ENCODE data around the gene SLC39A9. TPM values are rescaled to one million over a fixed set of nuclear protein-coding genes. Genes with fewer than 3 reads are reported as not detected.
A peak's percentile ranks its signal among the peaks of the same experiment; 100 is the strongest.

SLC39A9 gene
- total and polyA plus RNA-seq, 2 of the 13 experiments (the other 11 are each of a cell fraction or from before 2014, with no cell fraction given) = 46.6 to 69.5 TPM

DNA sequence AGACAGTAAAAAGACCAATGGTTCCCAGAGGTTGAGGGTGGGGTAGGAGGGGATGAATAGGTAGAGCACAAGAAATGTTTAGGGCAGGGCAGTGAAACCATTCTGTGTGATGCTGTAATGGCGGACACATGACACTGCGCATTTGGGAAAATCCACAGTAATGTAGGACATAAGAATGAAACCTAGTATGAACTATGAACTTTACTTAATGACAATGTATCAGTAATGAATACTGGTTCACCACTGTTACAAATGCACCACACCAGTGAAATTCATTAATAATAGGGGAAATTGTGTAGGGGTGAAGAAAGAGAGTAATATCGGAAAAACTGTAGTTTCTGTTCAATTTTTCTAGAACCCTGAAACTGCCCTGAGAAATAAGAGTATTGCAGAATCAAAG lies 6.0 kb upstream of the SLC39A9 start:
- Histone ChIP-seq H4K20me1 (ENCODE audit: insufficient read depth, low read length) (peaks cover 53% of the 10 kb centered on the region), H3K27me3 (ENCODE audit: control insufficient read depth in 1 of 2, insufficient read depth in 2 of 2, low read length in 2 of 2) (no peaks in the 10 kb centered on the region; a peak in 1 of 5 replicates), H3K9me3 (ENCODE audit: low read length) (no peaks in the 10 kb centered on the region), H3K9ac (ENCODE audit: insufficient read depth, low read depth, low read length) (no peak overlapping the region), H2AFZ (ENCODE audit: low read length) (no peak overlapping the region), H3K4me1 (ENCODE audit: insufficient read depth, low read length) (peaks cover 68% of the 10 kb centered on the region), H3K4me3 (replicated peaks in 1 of 3; ENCODE audit: insufficient read depth in 1 of 3, low read depth in 2 of 3, low read length in 3 of 3) (no peak overlapping the region), H3K36me3 (replicated peaks in 1 of 2; ENCODE audit: control insufficient read depth in 1 of 2, insufficient read depth in 2 of 2, low read length in 2 of 2) (peaks cover 18 to 62% of the 10 kb centered on the region in 2 experiments; a peak in 4 of 5 replicates), H3K4me2 (ENCODE audit: low read depth, low read length) (peak overlapping the region; percentile 34; the same call in 1 of the 2 replicates), H3K79me2 (ENCODE audit: insufficient read depth, low read length) (peaks cover 95% of the 10 kb centered on the region), H3K27ac (ENCODE audit: extremely low read length, insufficient read depth, low read length) (no peak overlapping the region)
- DNase-seq (ENCODE audit: low spot score) (no peak), FAIRE-seq (no peak), ATAC-seq (no peak)
- 67% methylated on average over 3 of the region's 3 CpGs for WGBS (ENCODE audit: low lambda C conversion rate)
- intact Hi-C loops (cut with micrococcal nuclease; ENCODE audit: unreplicated experiment) (no loop called here), in situ Hi-C loops (cut with HindIII; ENCODE audit: extremely low pct_ligation_motif_present, low pct_unique_long_range_greater_than_20kb) (no loop called here)
- TF ChIP-seq KLF12 (CRISPR knock-in tag; IDR thresholded peaks at IDR 0.05; ENCODE audit: borderline replicate concordance) (no peak), NFATC3 (CRISPR knock-in tag; IDR thresholded peaks at IDR 0.05) (no peak), RFX5 (IDR thresholded peaks at IDR 0.05; ENCODE audit: low read depth, low read length) (no peak), KDM1A (CRISPR knock-in tag; IDR thresholded peaks at IDR 0.05) (no peak), PLRG1 (conservative IDR thresholded peaks at IDR 0.05) (no peak), RNF2 (conservative IDR thresholded peaks at IDR 0.05; ENCODE audit: low read depth) (no peak), ZKSCAN5 (CRISPR knock-in tag; IDR thresholded peaks at IDR 0.05) (no peak), ZNF790 (CRISPR knock-in tag; IDR thresholded peaks at IDR 0.05; ENCODE audit: borderline replicate concordance) (no peak), ZNF335 (CRISPR knock-in tag; IDR thresholded peaks at IDR 0.05) (no peak), ZFX (CRISPR knock-in tag; IDR thresholded peaks at IDR 0.05; ENCODE audit: low read depth) (no peak), ZNF644 (CRISPR knock-in tag; IDR thresholded peaks at IDR 0.05; ENCODE audit: low read depth) (no peak), ZNF557 (CRISPR knock-in tag; IDR thresholded peaks at IDR 0.05) (no peak)
- TF ChIP-seq, protein P1, sequence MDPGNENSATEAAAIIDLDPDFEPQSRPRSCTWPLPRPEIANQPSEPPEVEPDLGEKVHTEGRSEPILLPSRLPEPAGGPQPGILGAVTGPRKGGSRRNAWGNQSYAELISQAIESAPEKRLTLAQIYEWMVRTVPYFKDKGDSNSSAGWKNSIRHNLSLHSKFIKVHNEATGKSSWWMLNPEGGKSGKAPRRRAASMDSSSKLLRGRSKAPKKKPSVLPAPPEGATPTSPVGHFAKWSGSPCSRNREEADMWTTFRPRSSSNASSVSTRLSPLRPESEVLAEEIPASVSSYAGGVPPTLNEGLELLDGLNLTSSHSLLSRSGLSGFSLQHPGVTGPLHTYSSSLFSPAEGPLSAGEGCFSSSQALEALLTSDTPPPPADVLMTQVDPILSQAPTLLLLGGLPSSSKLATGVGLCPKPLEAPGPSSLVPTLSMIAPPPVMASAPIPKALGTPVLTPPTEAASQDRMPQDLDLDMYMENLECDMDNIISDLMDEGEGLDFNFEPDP (CRISPR knock-in tag; conservative IDR thresholded peaks at IDR 0.05) = no peak
- TF ChIP-seq, protein P2, sequence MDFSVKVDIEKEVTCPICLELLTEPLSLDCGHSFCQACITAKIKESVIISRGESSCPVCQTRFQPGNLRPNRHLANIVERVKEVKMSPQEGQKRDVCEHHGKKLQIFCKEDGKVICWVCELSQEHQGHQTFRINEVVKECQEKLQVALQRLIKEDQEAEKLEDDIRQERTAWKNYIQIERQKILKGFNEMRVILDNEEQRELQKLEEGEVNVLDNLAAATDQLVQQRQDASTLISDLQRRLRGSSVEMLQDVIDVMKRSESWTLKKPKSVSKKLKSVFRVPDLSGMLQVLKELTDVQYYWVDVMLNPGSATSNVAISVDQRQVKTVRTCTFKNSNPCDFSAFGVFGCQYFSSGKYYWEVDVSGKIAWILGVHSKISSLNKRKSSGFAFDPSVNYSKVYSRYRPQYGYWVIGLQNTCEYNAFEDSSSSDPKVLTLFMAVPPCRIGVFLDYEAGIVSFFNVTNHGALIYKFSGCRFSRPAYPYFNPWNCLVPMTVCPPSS (IDR thresholded peaks at IDR 0.05) = no peak
- TF ChIP-seq, protein P3, sequence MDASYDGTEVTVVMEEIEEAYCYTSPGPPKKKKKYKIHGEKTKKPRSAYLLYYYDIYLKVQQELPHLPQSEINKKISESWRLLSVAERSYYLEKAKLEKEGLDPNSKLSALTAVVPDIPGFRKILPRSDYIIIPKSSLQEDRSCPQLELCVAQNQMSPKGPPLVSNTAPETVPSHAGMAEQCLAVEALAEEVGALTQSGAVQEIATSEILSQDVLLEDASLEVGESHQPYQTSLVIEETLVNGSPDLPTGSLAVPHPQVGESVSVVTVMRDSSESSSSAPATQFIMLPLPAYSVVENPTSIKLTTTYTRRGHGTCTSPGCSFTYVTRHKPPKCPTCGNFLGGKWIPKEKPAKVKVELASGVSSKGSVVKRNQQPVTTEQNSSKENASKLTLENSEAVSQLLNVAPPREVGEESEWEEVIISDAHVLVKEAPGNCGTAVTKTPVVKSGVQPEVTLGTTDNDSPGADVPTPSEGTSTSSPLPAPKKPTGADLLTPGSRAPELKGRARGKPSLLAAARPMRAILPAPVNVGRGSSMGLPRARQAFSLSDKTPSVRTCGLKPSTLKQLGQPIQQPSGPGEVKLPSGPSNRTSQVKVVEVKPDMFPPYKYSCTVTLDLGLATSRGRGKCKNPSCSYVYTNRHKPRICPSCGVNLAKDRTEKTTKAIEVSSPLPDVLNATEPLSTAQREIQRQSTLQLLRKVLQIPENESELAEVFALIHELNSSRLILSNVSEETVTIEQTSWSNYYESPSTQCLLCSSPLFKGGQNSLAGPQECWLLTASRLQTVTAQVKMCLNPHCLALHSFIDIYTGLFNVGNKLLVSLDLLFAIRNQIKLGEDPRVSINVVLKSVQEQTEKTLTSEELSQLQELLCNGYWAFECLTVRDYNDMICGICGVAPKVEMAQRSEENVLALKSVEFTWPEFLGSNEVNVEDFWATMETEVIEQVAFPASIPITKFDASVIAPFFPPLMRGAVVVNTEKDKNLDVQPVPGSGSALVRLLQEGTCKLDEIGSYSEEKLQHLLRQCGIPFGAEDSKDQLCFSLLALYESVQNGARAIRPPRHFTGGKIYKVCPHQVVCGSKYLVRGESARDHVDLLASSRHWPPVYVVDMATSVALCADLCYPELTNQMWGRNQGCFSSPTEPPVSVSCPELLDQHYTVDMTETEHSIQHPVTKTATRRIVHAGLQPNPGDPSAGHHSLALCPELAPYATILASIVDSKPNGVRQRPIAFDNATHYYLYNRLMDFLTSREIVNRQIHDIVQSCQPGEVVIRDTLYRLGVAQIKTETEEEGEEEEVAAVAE (CRISPR knock-in tag; IDR thresholded peaks at IDR 0.05; ENCODE audit: borderline replicate concordance) = no peak
- TF ChIP-seq, protein P4, sequence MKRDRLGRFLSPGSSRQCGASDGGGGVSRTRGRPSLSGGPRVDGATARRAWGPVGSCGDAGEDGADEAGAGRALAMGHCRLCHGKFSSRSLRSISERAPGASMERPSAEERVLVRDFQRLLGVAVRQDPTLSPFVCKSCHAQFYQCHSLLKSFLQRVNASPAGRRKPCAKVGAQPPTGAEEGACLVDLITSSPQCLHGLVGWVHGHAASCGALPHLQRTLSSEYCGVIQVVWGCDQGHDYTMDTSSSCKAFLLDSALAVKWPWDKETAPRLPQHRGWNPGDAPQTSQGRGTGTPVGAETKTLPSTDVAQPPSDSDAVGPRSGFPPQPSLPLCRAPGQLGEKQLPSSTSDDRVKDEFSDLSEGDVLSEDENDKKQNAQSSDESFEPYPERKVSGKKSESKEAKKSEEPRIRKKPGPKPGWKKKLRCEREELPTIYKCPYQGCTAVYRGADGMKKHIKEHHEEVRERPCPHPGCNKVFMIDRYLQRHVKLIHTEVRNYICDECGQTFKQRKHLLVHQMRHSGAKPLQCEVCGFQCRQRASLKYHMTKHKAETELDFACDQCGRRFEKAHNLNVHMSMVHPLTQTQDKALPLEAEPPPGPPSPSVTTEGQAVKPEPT (CRISPR knock-in tag; IDR thresholded peaks at IDR 0.05; ENCODE audit: low read depth) = no peak
- BruUV-seq (replicated peaks) = no TSS peak
- ChIA-PET POLR2A (no interaction called here), CTCF (ENCODE audit: low intra/inter-chr PET ratio, low total read pairs) (no interaction called here)

Measured in HepG2 (cell line).